Gastrocnemius medialis (tissue), 4 donors: Measurements from ENCODE around the gene EGFR.

Source experiments
- CTCF ChIP-seq, 5 experiments: fragments of 450-650 bp in 3 of 5; fragments of 200-600 bp in 2 of 5; sonication (generic) in 2 of 5; IDR thresholded peaks in 4 of 5; conservative IDR thresholded peaks in 1 of 5; 1 replicate in 4 of 5; 2 replicates in 1 of 5; pipeline ENCODE4 v1.5.1; 2016 to 2019; ENCODE audit warnings: antibody characterized with exemption in 5 of 5, mild to moderate bottlenecking in 3 of 5, moderate library complexity in 3 of 5
- POLR2A ChIP-seq, 2 donors: fragments of 450-650 bp; IDR thresholded peaks; one replicate each; pipeline ENCODE4 v1.6.1; 2017; ENCODE audit warnings: antibody characterized with exemption in 2 of 2, mild to moderate bottlenecking in 2 of 2, moderate library complexity in 2 of 2

GRCh38 chr7:55202150-55202913, 183.5 kb downstream of the EGFR start:
- no peak for TF ChIP-seq POLR2A (IDR thresholded peaks at IDR 0.05)
- no peak for TF ChIP-seq CTCF (IDR thresholded peaks at IDR 0.05 in 4 of 5, conservative IDR thresholded peaks at IDR 0.05 in 1 of 5)
